ENCODE data around the gene PTPRD. TPM values are rescaled to one million over a fixed set of nuclear protein-coding genes. Genes with fewer than 3 reads are reported as not detected.

Gene PTPRD
- total RNA-seq, 1 experiment from 2014 or later = 0.02 TPM

- Histone ChIP-seq H3K4me3 (replicated peaks in 1 of 2; ENCODE audit: low read depth in 1 of 2, low read length in 2 of 2) (no peak overlapping the region), H3K4me1 (ENCODE audit: control insufficient read depth in 1 of 2, insufficient read depth in 2 of 2, low read length in 2 of 2) (no peaks in the 10 kb centered on the region), H3K79me2 (ENCODE audit: insufficient read depth, low read length) (no peaks in the 10 kb centered on the region), H3K27ac (ENCODE audit: low read depth, low read length) (no peak overlapping the region), H3K9ac (ENCODE audit: low read length) (no peak overlapping the region), H2AFZ (ENCODE audit: low read depth, low read length, poor library complexity, severe bottlenecking) (no peak overlapping the region), H3K27me3 (ENCODE audit: insufficient read depth, low read length) (no peaks in the 10 kb centered on the region), H3K9me2 (ENCODE audit: insufficient read depth) (no peaks in the 10 kb centered on the region), H3K4me2 (ENCODE audit: low read length) (no peak overlapping the region), H3K36me3 (ENCODE audit: control insufficient read depth in 1 of 2, insufficient read depth in 2 of 2, low read length in 2 of 2) (no peaks in the 10 kb centered on the region), H3K9me3 (ENCODE audit: control insufficient read depth in 1 of 2, insufficient read depth in 1 of 2, low read depth in 1 of 2, low read length in 2 of 2) (peaks cover 7 to 29% of the 10 kb centered on the region in 2 experiments; a peak in 2 of 4 replicates), H4K20me1 (ENCODE audit: insufficient read depth) (no peaks in the 10 kb centered on the region)
- ATAC-seq = no peak
- intact Hi-C loops (cut with micrococcal nuclease) = no loop called here
- CTCF ChIA-PET = no interaction called here
- no TSS peak for BruUV-seq (replicated peaks)
- POLR2A ChIA-PET = no interaction called here
- DNase-seq (ENCODE audit: low read depth, low spot score) = no peak
- TF ChIP-seq CTCF (IDR thresholded peaks at IDR 0.05 in 2 of 3, conservative IDR thresholded peaks at IDR 0.05 in 1 of 3; ENCODE audit: borderline replicate concordance in 1 of 3, insufficient read depth in 1 of 3, low read depth in 2 of 3, low read length in 2 of 3) = no peak
- TF ChIP-seq SIN3A (IDR thresholded peaks at IDR 0.05; ENCODE audit: low read depth) = no peak
- TF ChIP-seq EGR1 (IDR thresholded peaks at IDR 0.05; ENCODE audit: low read depth) = no peak
- TF ChIP-seq CBX3 (IDR thresholded peaks at IDR 0.05; ENCODE audit: low read depth) = no peak
- TF ChIP-seq ZBTB33 (IDR thresholded peaks at IDR 0.05; ENCODE audit: extremely low read depth, insufficient replicate concordance, low read length) = no peak
- no peak for TF ChIP-seq POLR2AphosphoS5 (IDR thresholded peaks at IDR 0.05; ENCODE audit: low read depth, low read length)
- TF ChIP-seq TCF7L2 (IDR thresholded peaks at IDR 0.05; ENCODE audit: borderline replicate concordance, extremely low read depth, insufficient read depth, insufficient read length) = no peak
- RAD21 ChIA-PET (ENCODE audit: low non-redundant PET in 1 of 2, low total read pairs in 2 of 2, uncharacterized antibody in 2 of 2, unreplicated experiment in 2 of 2) = no interaction called here
These were observed 1275.7 kb downstream of the PTPRD start for GRCh38 chr9:9337129-9337528.
